CD4-positive, alpha-beta T cell treated with Interleukin-2 at 100 ng/mL for 4 hours (primary cell): Measurements from ENCODE around the gene TMEM255A.

Experiments
- DNase-seq: peaks from one replicate; pipeline ENCODE4 v3.0.0-alpha.2; 2020; ENCODE audit warnings: low spot score

TMEM255A gene

GRCh38 chrX:120308558-120308957 is 2.7 kb downstream of the TMEM255A start:
- no peak for DNase-seq

GRCh38 chrX:120306630-120307029 is 4.6 kb downstream of the TMEM255A start:
- no peak for DNase-seq

GRCh38 chrX:120305531-120306141 is 5.6 kb downstream of the TMEM255A start:
- no peak for DNase-seq

GRCh38 chrX:120304256-120304655 is 7.0 kb downstream of the TMEM255A start:
- DNase-seq = no peak

GRCh38 chrX:120302434-120302833 is 8.8 kb downstream of the TMEM255A start:
- DNase-seq = peak; percentile 57

- no peak for DNase-seq
Observed at GRCh38 chrX:120301960-120302359, 9.3 kb downstream of the TMEM255A start.

GRCh38 chrX:120301497-120301896 is 9.8 kb downstream of the TMEM255A start:
- DNase-seq = no peak

- DNase-seq = no peak
Observed at GRCh38 chrX:120299928-120300327, 11.3 kb downstream of the TMEM255A start.

- DNase-seq = no peak
Observed at GRCh38 chrX:120297923-120298322, 13.3 kb downstream of the TMEM255A start.

- DNase-seq = no peak
Observed at GRCh38 chrX:120294651-120295050, 16.6 kb downstream of the TMEM255A start.

- no peak for DNase-seq
Observed at GRCh38 chrX:120293015-120293414, 18.2 kb downstream of the TMEM255A start.

GRCh38 chrX:120291211-120291610 is 20.1 kb downstream of the TMEM255A start:
- no peak for DNase-seq

- DNase-seq = no peak
Observed at GRCh38 chrX:120290107-120290506, 21.2 kb downstream of the TMEM255A start.

- DNase-seq = no peak
Observed at GRCh38 chrX:120287513-120288112, 23.6 kb downstream of the TMEM255A start.

- DNase-seq = no peak
Observed at GRCh38 chrX:120286733-120287512, 24.3 kb downstream of the TMEM255A start.

GRCh38 chrX:120282697-120283096 is 28.6 kb downstream of the TMEM255A start:
- DNase-seq = no peak

GRCh38 chrX:120281761-120282160 is 29.5 kb downstream of the TMEM255A start:
- DNase-seq = no peak

- DNase-seq = no peak
Observed at GRCh38 chrX:120281021-120281624, 30.1 kb downstream of the TMEM255A start.

- DNase-seq = no peak
Observed at GRCh38 chrX:120274958-120275357, 36.3 kb downstream of the TMEM255A start.

GRCh38 chrX:120274145-120274544 is 37.1 kb downstream of the TMEM255A start:
- DNase-seq = no peak

GRCh38 chrX:120271218-120271617 is 40.0 kb downstream of the TMEM255A start:
- DNase-seq = no peak

GRCh38 chrX:120270567-120270966 is 40.7 kb downstream of the TMEM255A start:
- no peak for DNase-seq
